GM18870 (cell line): ENCODE results near the gene SCAMP3.
"Not testable (repeated sequence)": the region's sequence is repeated elsewhere in the genome, so short reads cannot be mapped to it uniquely, and the experiment has no call there.

Experiments used
- ATAC-seq: cut with Tn5 transposase; IDR thresholded peaks from one replicate; pipeline ENCODE4 v1.9.1; 2021; ENCODE audit warnings: moderate library complexity; ENCODE audit not compliant: unreplicated experiment

The SCAMP3 gene

GRCh38 chr1:155261852-155262673 lies at the start of gene SCAMP3:
Gene SCAMP3, minus strand, starts transcription at chr1:155262360. Its CDS starts 209 bp downstream, at chr1:155262151.
- peak; percentile 86 for ATAC-seq

DNA sequence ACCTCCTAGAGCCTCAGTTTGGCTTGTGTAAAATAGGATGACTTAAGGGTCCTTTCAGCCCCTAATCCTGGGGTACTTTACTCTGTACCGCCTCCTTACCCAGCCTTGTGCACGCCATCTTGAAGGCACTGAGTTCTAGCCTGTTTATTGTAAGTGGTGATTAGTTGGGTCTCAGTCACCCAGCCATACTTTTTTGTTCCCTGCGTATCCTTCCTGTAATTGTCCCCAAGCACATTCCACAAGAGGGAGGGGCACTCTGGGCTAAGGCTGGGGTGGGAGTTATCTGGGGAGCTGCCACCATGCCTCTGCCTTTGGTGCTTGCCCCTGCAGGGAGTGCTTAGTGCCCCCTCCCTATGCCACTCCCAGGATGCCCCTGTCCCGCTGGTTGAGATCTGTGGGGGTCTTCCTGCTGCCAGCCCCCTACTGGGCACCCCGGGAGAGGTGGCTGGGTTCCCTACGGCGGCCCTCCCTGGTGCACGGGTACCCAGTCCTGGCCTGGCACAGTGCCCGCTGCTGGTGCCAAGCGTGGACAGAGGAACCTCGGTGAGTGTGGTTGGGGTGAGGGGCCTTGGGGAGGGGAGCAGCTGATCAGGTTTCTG lies 47.4 kb upstream of the SCAMP3 start:
- no peak for ATAC-seq

- ATAC-seq = peak; percentile 87
Observed at GRCh38 chr1:155308493-155309422, 46.6 kb upstream of the SCAMP3 start, which contains the start of gene FDPS. Gene FDPS, plus strand, starts transcription at chr1:155308866. Its CDS starts 924 bp downstream, at chr1:155309790.

GRCh38 chr1:155307247-155307740 lies 45.1 kb upstream of the SCAMP3 start:
- no peak for ATAC-seq

GRCh38 chr1:155305881-155306391 lies 43.8 kb upstream of the SCAMP3 start:
- no peak for ATAC-seq

DNA sequence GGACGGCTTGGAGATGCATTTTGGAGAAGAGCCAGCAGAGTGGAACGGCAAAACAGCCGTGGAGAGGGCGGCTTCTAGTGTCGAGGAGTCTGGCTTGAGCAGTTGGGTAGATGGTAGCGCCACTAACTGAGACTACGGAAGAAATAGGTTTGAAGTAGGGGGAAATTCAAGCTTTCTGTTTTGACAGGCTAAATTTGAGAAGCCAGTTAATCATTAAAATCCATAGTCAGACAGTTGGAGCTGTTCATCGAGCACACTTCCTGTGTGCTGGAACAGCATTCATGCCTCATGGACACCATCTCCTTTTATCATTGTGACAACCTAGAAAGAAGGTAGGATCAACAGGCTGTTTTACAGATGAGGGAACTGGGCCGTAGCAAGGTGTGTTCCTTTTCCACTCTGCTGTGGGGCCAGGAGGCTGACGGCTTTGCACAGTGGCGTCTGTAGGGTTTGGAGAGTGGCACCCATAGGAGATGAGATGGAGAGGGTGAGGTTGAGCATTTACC lies 42.5 kb upstream of the SCAMP3 start:
- no peak for ATAC-seq

DNA sequence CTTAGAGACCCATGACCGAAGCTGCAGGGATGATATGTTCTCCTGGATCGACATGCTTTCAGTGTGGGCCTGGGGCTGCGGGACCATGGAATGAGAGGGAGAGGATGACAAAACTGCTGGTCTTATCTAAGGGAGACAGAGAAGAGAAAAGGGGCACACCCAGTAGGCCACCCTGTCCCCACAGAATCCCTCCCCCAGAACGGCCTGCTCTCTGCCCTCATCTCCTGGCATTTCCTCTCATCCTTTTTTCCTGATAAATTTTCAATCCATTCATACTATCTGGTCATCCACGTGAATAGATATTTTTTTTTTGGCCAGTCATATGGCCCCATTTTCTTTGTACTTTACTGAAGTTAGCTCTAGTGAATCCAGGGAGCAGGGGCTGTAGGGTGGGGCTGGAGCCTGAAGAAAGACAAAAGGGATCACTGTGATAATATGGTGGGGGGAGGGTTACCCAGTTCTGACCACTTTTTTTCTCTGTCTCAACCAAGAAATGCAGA lies 39.2 kb upstream of the SCAMP3 start, which contains the start of gene PKLR:
TSS of gene PKLR (minus strand) at position 97 of the 500 bp plus-strand sequence. CDS start at position 54, 43 bp downstream.
- ATAC-seq = no peak

GRCh38 chr1:155300553-155301329 lies 38.6 kb upstream of the SCAMP3 start:
- no peak for ATAC-seq

DNA sequence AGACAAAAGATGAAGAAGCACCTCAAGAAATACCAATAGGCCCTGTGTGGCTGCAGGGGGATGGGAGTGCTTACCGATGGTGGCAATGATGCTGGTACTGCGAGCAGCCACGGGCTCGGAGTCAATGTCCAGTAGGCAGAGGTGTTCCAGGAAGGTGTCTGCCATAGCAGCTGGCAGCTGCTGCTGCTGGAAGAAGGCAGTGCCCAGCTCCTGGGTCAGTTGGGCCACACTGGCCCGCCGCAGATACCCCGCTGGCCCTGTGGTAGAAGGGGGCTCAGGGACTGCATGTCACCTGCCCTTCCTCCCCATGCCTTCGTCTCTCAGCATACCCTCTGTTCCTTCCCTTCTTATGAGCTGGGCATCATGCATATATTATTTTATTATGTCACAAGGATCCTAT lies 37.9 kb upstream of the SCAMP3 start:
- ATAC-seq = no peak

DNA sequence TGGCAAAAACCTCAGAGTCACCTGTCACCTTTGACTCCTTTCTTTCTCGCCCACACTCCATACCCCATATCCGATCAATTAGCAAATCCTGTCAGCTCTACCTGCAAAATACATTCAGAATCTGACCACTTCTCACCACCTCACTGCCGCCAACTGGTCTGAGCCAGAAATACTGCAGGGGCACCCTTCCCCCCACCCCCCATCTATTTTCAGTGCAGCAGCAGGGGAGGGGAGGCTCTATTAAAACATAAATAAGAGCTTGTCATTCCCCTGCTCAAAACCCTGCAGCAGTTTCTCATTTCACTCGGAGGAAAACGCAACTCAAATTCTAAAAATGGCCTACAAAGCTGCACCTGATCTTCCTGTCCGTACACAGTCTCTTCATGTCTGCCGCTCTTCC lies 35.2 kb upstream of the SCAMP3 start:
- ATAC-seq = no peak

DNA sequence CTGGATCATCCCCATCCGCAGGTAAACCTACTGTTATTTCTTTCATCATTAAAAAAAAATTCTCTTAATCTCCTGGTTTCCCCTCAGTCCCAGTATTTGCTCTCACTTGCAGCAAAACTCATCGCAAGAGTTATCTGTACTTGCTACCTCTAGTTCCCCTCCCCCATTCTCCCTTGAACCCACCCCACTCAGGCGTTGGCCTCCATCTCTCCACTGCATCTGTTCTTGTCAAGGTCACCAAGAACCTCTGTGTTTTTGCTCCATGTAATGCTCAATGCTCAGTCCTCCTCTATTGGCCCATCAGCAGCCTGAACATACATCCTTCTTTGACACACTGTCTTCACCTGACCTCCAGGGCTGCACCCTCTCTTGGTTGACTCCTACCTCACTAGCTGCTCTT lies 34.5 kb upstream of the SCAMP3 start:
- ATAC-seq = no peak

DNA sequence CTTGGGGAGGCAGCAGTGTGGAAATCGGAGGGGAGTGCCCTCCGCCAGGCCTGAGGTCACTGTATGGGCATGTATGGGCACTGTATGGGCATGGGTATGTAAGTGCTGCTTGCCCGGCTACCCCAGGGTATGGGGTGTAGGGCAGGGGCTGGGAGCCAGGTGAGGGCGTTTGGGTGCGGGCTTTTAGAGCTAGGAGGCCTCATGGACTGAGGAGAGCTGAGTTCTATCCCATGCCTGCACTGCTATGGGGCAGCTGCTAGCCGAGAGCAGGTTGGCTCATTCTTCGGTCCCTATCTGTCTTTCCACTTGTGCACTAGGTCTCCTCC lies 33.7 kb upstream of the SCAMP3 start:
- no peak for ATAC-seq

DNA sequence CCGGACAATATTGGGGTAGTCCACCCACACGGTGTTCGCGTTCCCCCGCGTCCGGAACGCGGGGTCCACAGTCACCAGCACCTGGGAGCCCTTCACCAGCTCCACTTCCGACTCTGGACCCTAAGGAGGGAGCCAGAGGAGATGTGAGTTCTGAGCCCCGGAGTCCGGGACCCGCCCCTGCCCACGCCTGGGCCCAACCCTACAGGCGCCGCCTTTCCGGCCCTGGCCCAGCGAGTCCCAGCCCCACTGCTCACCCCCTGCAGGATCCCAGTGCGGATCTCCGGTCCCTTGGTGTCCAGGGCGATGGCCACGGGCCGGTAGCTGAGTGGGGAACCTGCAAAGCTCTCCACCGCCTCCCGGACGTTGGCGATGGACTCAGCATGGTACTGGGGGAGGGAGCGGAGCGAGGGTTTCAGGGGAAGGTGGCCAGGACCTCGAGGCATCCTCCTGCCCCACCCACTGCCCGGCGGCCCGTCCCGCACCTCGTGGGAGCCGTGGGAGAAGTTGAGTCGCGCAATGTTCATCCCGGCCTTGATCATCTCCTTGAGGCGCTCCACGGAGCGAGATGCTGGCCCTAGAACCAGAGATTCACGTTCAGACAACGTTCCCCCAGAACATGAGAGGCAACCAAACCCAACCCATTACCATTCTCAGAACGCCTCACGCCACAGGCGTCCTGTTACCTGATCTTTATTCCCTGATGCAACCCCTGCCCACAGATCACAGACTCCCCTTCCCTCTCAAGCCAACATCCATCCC lies 33.2 kb upstream of the SCAMP3 start:
- ATAC-seq = no peak

- no peak for ATAC-seq
Observed at GRCh38 chr1:155294520-155295182, 32.5 kb upstream of the SCAMP3 start.

GRCh38 chr1:155293086-155293749 lies 31.1 kb upstream of the SCAMP3 start:
- no peak for ATAC-seq

DNA sequence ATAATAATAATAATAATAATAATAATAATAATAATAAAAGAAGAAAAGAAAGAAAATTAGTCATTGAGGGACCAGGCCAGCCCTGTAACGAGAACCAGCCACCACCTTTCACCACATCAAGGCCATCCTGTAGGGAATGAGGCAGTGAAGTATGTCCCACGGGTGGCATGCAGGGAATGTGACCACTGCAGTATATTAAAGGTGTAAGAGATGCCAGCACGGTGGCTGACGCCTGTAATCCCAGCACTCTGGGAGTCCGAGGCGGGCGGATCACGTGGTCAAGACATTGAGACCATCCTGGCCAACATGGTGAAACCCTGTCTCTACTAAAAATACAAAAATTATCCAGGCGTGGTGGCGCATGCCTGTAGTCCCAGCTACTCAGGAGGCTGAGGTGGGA lies 28.8 kb upstream of the SCAMP3 start:
- not testable (repeated sequence) for ATAC-seq

GRCh38 chr1:155287987-155288543 lies 25.9 kb upstream of the SCAMP3 start:
- ATAC-seq = no peak

- no peak for ATAC-seq
Observed at GRCh38 chr1:155286544-155286943, 24.4 kb upstream of the SCAMP3 start.
